Measurements from ENCODE around the gene CACNA2D2.

The CACNA2D2 gene

GRCh38 chr3:50319894-50320625 lies 183.4 kb downstream of the CACNA2D2 start:
- FAIRE-seq (no peak), DNase-seq (ENCODE audit: insufficient read length, low spot score) (no peak)

GRCh38 chr3:50319181-50319893 lies 184.1 kb downstream of the CACNA2D2 start:
- no peak for FAIRE-seq
- no peak for DNase-seq (ENCODE audit: insufficient read length, low spot score)

- no peak for FAIRE-seq
- DNase-seq (ENCODE audit: insufficient read length, low spot score): no peak
Observed at GRCh38 chr3:50318615-50319014, 184.8 kb downstream of the CACNA2D2 start.

- FAIRE-seq (no peak), DNase-seq (ENCODE audit: insufficient read length, low spot score) (no peak)
Observed at GRCh38 chr3:50318163-50318562, 185.3 kb downstream of the CACNA2D2 start.

GRCh38 chr3:50317300-50317699 lies 186.1 kb downstream of the CACNA2D2 start:
- FAIRE-seq (no peak), DNase-seq (ENCODE audit: insufficient read length, low spot score) (no peak)

- DNase-seq (ENCODE audit: insufficient read length, low spot score) (no peak), FAIRE-seq (no peak)
Observed at GRCh38 chr3:50316657-50317242, 186.7 kb downstream of the CACNA2D2 start.

GRCh38 chr3:50314816-50315215 lies 188.6 kb downstream of the CACNA2D2 start:
- FAIRE-seq (no peak), DNase-seq (ENCODE audit: insufficient read length, low spot score) (no peak)

- DNase-seq (ENCODE audit: insufficient read length, low spot score) (no peak), FAIRE-seq (no peak)
Observed at GRCh38 chr3:50314342-50314741, 189.1 kb downstream of the CACNA2D2 start.

Data from GM19239 (cell line).